K562 (cell line): Measurements from ENCODE around the gene PYGM. TPM values are rescaled to one million over a fixed set of nuclear protein-coding genes. Genes with fewer than 3 reads are reported as not detected.
A peak's percentile ranks its signal among the peaks of the same experiment; 100 is the strongest.

Experiments used
- ATAC-seq: fragments of 200-7000 bp; cut with Tn5 transposase; 3 replicates; pipeline ENCODE4 v1.9.1; 2020; ENCODE audit warnings: moderate library complexity
- BruUV-seq: library from RNA; stranded (reverse); fragments of 400-500 nt; replicated peaks from 2 replicates; lab custom pipeline; 2021; lab: Mats Ljungman, UMichigan
- CTCF ChIA-PET: fragments of 300-600 bp; formaldehyde crosslinking; extraction: SDS; loops from one replicate; lab custom pipeline; 2021; ENCODE audit warnings: low intra/inter-chr PET ratio; lab: Yijun Ruan, JAX
- POLR2A ChIA-PET: fragments of 300-600, 350-650 bp; sonication (Branson Sonifier 250); formaldehyde crosslinking; extraction: SDS; loops from one replicate; lab custom pipeline; 2021; ENCODE audit warnings: antibody characterized with exemption, inconsistent platforms; lab: Yijun Ruan, JAX
- DNase-seq, 4 experiments: peaks; one replicate each; pipeline versions ENCODE4 v3.0.0 to v3.0.0-alpha.2; 2011 to 2018; ENCODE audit warnings: low spot score in 3 of 4, mixed read lengths in 3 of 4; ENCODE audit errors: extremely low read depth in 1 of 4
- FAIRE-seq: peaks from 2 replicates; lab custom pipeline; 2011; peaks lifted over from hg19 to GRCh38; lab: Jason Lieb, UNC
- H2AFZ ChIP-seq: 2 replicates; pipeline ENCODE4 v1.6.0; 2011; ENCODE audit warnings: low read depth, low read length, control low read depth, inconsistent platforms
- H3K27ac ChIP-seq: fragments of 200-600 bp; 3 replicates; pipeline ENCODE4 v1.8.0; 2011; ENCODE audit warnings: low read depth, mild to moderate bottlenecking, control low read depth, inconsistent platforms, low read length, moderate library complexity, mixed read lengths; ENCODE audit errors: extremely low read depth
- H3K27me3 ChIP-seq, 2 experiments: fragments of 300-600 bp in 1 of 2; 2 replicates in 1 of 2; 3 replicates in 1 of 2; pipeline versions ENCODE4 v1.6.0 to v1.8.0; 2011; ENCODE audit warnings: inconsistent platforms in 2 of 2, low read length in 2 of 2, mild to moderate bottlenecking in 1 of 2, mixed read lengths in 1 of 2, moderate library complexity in 1 of 2; ENCODE audit not compliant: control insufficient read depth in 2 of 2, insufficient read depth in 2 of 2
- H3K36me3 ChIP-seq: fragments of 300-600 bp; 3 replicates; pipeline ENCODE4 v1.8.0; 2011; ENCODE audit warnings: mild to moderate bottlenecking, low read length, inconsistent platforms; ENCODE audit not compliant: control insufficient read depth, insufficient read depth
- H3K4me1 ChIP-seq, 2 experiments: fragments of 200-600 bp in 1 of 2; replicated peaks in 1 of 2; 2 replicates in 1 of 2; 3 replicates in 1 of 2; pipeline versions ENCODE4 v1.5.1 to v1.8.0; 2011; ENCODE audit warnings: inconsistent platforms in 2 of 2, low read length in 2 of 2, mild to moderate bottlenecking in 1 of 2, mixed read lengths in 1 of 2, moderate library complexity in 1 of 2; ENCODE audit not compliant: control insufficient read depth in 2 of 2, insufficient read depth in 2 of 2
- H3K4me2 ChIP-seq: 2 replicates; pipeline ENCODE4 v1.6.1; 2011; ENCODE audit warnings: low read length, control low read depth, inconsistent platforms, mixed read lengths; ENCODE audit not compliant: insufficient read depth
- H3K4me3 ChIP-seq: fragments of 200-600 bp; sonication (generic), shearing (Covaris generic); 2 replicates; pipeline ENCODE4 v1.5.1; 2016; ENCODE audit warnings: control low read depth, inconsistent platforms
- H3K79me2 ChIP-seq: fragments of 200-600 bp; 3 replicates; pipeline ENCODE4 v1.8.0; 2011; ENCODE audit warnings: low read length, inconsistent platforms; ENCODE audit not compliant: control insufficient read depth, insufficient read depth
- H3K9ac ChIP-seq, 2 experiments: 2 replicates each; pipeline versions ENCODE4 v1.6.0 to v1.6.1; 2011; ENCODE audit warnings: low read depth in 2 of 2, low read length in 2 of 2, control low read depth in 1 of 2, inconsistent platforms in 1 of 2, mild to moderate bottlenecking in 1 of 2, mixed read lengths in 1 of 2; ENCODE audit not compliant: insufficient read depth in 1 of 2
- H3K9me1 ChIP-seq: one replicate; pipeline ENCODE4 v1.6.0; 2011; ENCODE audit warnings: inconsistent platforms, mild to moderate bottlenecking, low read length, moderate library complexity; ENCODE audit not compliant: control insufficient read depth, insufficient read depth
- H3K9me3 ChIP-seq: replicated peaks from 2 replicates; pipeline ENCODE4 v1.5.1; 2011; ENCODE audit warnings: low read depth, low read length, inconsistent platforms; ENCODE audit not compliant: control insufficient read depth, insufficient read depth
- H4K20me1 ChIP-seq: replicated peaks from 2 replicates; pipeline ENCODE4 v1.6.1; 2011; ENCODE audit warnings: low read length, inconsistent platforms, mixed read lengths; ENCODE audit not compliant: control insufficient read depth, insufficient read depth
- CHD1 ChIP-seq: fragments of 200-600 bp; sonication (generic); IDR thresholded peaks from one replicate; pipeline ENCODE4 v1.6.1; 2012; ENCODE audit warnings: mild to moderate bottlenecking, moderate library complexity, low read length, inconsistent platforms
- E2F3 ChIP-seq: fragments of 250-450 bp; sonication (Bioruptor Pico); IDR thresholded peaks from 2 replicates; pipeline ENCODE4 v1.4.0; 2020; ENCODE audit warnings: mild to moderate bottlenecking
- E2F6 ChIP-seq, 2 experiments: IDR thresholded peaks; 2 replicates each; pipeline ENCODE4 v1.6.1; 2011; ENCODE audit warnings: borderline replicate concordance in 1 of 2, control low read depth in 1 of 2, low read depth in 1 of 2, low read length in 1 of 2, mild to moderate bottlenecking in 1 of 2, mixed read lengths in 1 of 2, moderate library complexity in 1 of 2; ENCODE audit not compliant: insufficient read depth in 1 of 2, insufficient read length in 1 of 2, poor library complexity in 1 of 2, severe bottlenecking in 1 of 2; ENCODE audit errors: extremely low read depth in 1 of 2
- EHMT2 ChIP-seq: fragments of 450-650 bp; IDR thresholded peaks from 2 replicates; pipeline ENCODE4 v1.6.1; 2018; ENCODE audit warnings: antibody characterized with exemption
- ETV1 ChIP-seq: fragments of 450-650 bp; conservative IDR thresholded peaks from 2 replicates; pipeline ENCODE4 v1.6.1; 2016; ENCODE audit warnings: missing genetic modification characterization, control low read depth, low read depth, missing compliant biosample characterization
- FOXJ2 ChIP-seq: fragments of 200-800 bp; sonication (Bioruptor generic); IDR thresholded peaks from 2 replicates; pipeline ENCODE4 v1.6.1; 2016; ENCODE audit warnings: missing genetic modification characterization, missing compliant biosample characterization
- MTA3 ChIP-seq: fragments of 450-650 bp; formaldehyde crosslinking; IDR thresholded peaks from 2 replicates; pipeline ENCODE4 v1.6.1; 2017; ENCODE audit warnings: mild to moderate bottlenecking, borderline replicate concordance
- NKRF ChIP-seq: fragments of 450-650 bp; IDR thresholded peaks from 2 replicates; pipeline ENCODE4 v1.6.1; 2016; ENCODE audit warnings: borderline replicate concordance
- RBM25 ChIP-seq: fragments of 200-400 bp; formaldehyde crosslinking; IDR thresholded peaks from 2 replicates; pipeline ENCODE4 v1.6.1; 2018; ENCODE audit warnings: low read length, low read depth, moderate library complexity; ENCODE audit not compliant: severe bottlenecking
- ZNF274 ChIP-seq: IDR thresholded peaks from 2 replicates; pipeline ENCODE4 v1.6.1; 2011; ENCODE audit warnings: low read depth, mild to moderate bottlenecking, low read length, moderate library complexity, borderline replicate concordance
- WGBS: fragments of 100-300 bp; shearing (Covaris generic); methylation state at CpG from one replicate; pipeline ENCODE4 v1.1.6; 2016; ENCODE audit warnings: low coverage, mixed read lengths; ENCODE audit not compliant: insufficient coverage; ENCODE audit errors: missing lambda C conversion rate; 5-methylcytosine and 5-hydroxymethylcytosine counted together
- in situ Hi-C: fragments of 300-500 bp; cut with MboI; formaldehyde crosslinking; loops from 4 replicates; pipeline ENCODE4 v1.15.0; 2018; ENCODE audit warnings: inconsistent platforms, mixed read lengths
- intact Hi-C: fragments of 100-400 bp; cut with micrococcal nuclease; formaldehyde crosslinking; loops from 2 replicates; pipeline ENCODE4 v1.14.2; 2022
- polyA plus RNA-seq, 8 experiments: library from polyadenylated mRNA; depleted of rRNA in 4 of 8; stranded (reverse) in 5 of 8; unstranded in 3 of 8; fragments of >200 nt; fragmentation: Nextera tagmentation in 2 of 8; fragmentation: Illumina TruSeq in 1 of 8; extraction: Ambion mirVana in 2 of 8; extraction: Trizol in 1 of 8; gene quantifications; 2 replicates each; pipeline versions ENCODE4 v1.2.1 to v1.2.3, GENCODE V29; 2011 to 2014; ENCODE audit warnings: inconsistent platforms in 1 of 8, missing spikeins in 1 of 8
- total RNA-seq, 7 experiments: library from RNA; depleted of rRNA in 6 of 7; stranded (reverse); fragments of >200 nt in 6 of 7; fragmentation: Illumina TruSeq in 2 of 7; extraction: Trizol in 2 of 7; gene quantifications; 2 replicates each; pipeline versions ENCODE4 v1.2.1 to v1.2.3, GENCODE V29; 2011 to 2021; ENCODE audit warnings: low replicate concordance in 1 of 7
- TF ChIP-seq, protein P1 (sequence below): sonication (generic); formaldehyde crosslinking; IDR thresholded peaks from 2 replicates; pipeline ENCODE4 v1.4.0; 2020; ENCODE audit warnings: mild to moderate bottlenecking, missing genetic modification reagents
- TF ChIP-seq, protein P2 (sequence below): fragments of 450-650 bp; IDR thresholded peaks from 2 replicates; pipeline ENCODE4 v1.6.1; 2018; ENCODE audit not compliant: partially characterized antibody

The PYGM gene
- total and polyA plus RNA-seq, 9 of the 15 experiments (the other 6 are each of a cell fraction or from before 2014, with no cell fraction given) = 0.07 to 1.5 (median 0.68) TPM

GRCh38 chr11:64713016-64713707 lies 46.6 kb downstream of the PYGM start:
- FAIRE-seq (no peak), ATAC-seq (no peak), DNase-seq (peak in 2 of 4 experiments; percentile 27 to 33)
- Histone ChIP-seq H3K27me3 (peaks cover 31 to 48% of the 10 kb centered on the region in 2 experiments), H3K4me3 (no peak overlapping the region), H3K79me2 (no peaks in the 10 kb centered on the region), H3K9me3 (no peaks in the 10 kb centered on the region; the same call in 1 of the 2 replicates), H4K20me1 (peaks cover 14% of the 10 kb centered on the region), H3K4me1 (peaks cover 12 to 41% of the 10 kb centered on the region in 2 experiments), H3K9ac (no peak overlapping the region), H3K27ac (no peak overlapping the region), H3K36me3 (no peaks in the 10 kb centered on the region), H3K4me2 (no peak overlapping the region), H2AFZ (no peak overlapping the region), H3K9me1 (no peaks in the 10 kb centered on the region)
- POLR2A ChIA-PET = interaction anchor here (0.6 to 1.1 kb wide), 5 partner anchors 9 to 487 kb away, joined by 3 read pairs; partner anchors contain the start of genes NUDT22 and TRPT1
- intact Hi-C loops (no loop called here), in situ Hi-C loops (no loop called here)
- WGBS = 47% methylated on average over 21 of the region's 111 CpGs
- no TSS peak for BruUV-seq
- CTCF ChIA-PET = no interaction called here
- TF ChIP-seq FOXJ2 (no peak), ZNF274 (no peak), EHMT2 (no peak), MTA3 (no peak), E2F6 (IDR thresholded peaks at IDR 0.05; ENCODE audit: borderline replicate concordance in 1 of 2, extremely low read depth in 1 of 2, insufficient read depth in 1 of 2, insufficient read length in 1 of 2, low read depth in 1 of 2, low read length in 1 of 2, poor library complexity in 1 of 2, severe bottlenecking in 1 of 2) (peak in 1 of 2 experiments; percentile 28), NKRF (no peak), ETV1 (tag) (no peak), CHD1 (no peak), E2F3 (CRISPR knock-in tag) (no peak), RBM25 (no peak)
- TF ChIP-seq, protein P1, sequence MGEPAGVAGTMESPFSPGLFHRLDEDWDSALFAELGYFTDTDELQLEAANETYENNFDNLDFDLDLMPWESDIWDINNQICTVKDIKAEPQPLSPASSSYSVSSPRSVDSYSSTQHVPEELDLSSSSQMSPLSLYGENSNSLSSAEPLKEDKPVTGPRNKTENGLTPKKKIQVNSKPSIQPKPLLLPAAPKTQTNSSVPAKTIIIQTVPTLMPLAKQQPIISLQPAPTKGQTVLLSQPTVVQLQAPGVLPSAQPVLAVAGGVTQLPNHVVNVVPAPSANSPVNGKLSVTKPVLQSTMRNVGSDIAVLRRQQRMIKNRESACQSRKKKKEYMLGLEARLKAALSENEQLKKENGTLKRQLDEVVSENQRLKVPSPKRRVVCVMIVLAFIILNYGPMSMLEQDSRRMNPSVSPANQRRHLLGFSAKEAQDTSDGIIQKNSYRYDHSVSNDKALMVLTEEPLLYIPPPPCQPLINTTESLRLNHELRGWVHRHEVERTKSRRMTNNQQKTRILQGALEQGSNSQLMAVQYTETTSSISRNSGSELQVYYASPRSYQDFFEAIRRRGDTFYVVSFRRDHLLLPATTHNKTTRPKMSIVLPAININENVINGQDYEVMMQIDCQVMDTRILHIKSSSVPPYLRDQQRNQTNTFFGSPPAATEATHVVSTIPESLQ (CRISPR knock-in tag) = no peak
- TF ChIP-seq, protein P2, sequence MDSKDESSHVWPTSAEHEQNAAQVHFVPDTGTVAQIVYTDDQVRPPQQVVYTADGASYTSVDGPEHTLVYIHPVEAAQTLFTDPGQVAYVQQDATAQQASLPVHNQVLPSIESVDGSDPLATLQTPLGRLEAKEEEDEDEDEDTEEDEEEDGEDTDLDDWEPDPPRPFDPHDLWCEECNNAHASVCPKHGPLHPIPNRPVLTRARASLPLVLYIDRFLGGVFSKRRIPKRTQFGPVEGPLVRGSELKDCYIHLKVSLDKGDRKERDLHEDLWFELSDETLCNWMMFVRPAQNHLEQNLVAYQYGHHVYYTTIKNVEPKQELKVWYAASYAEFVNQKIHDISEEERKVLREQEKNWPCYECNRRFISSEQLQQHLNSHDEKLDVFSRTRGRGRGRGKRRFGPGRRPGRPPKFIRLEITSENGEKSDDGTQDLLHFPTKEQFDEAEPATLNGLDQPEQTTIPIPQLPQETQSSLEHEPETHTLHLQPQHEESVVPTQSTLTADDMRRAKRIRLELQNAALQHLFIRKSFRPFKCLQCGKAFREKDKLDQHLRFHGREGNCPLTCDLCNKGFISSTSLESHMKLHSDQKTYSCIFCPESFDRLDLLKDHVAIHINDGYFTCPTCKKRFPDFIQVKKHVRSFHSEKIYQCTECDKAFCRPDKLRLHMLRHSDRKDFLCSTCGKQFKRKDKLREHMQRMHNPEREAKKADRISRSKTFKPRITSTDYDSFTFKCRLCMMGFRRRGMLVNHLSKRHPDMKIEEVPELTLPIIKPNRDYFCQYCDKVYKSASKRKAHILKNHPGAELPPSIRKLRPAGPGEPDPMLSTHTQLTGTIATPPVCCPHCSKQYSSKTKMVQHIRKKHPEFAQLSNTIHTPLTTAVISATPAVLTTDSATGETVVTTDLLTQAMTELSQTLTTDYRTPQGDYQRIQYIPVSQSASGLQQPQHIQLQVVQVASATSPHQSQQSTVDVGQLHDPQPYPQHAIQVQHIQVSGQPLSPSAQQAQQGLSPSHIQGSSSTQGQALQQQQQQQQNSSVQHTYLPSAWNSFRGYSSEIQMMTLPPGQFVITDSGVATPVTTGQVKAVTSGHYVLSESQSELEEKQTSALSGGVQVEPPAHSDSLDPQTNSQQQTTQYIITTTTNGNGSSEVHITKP = no peak
